Measurements from ENCODE around the gene MPDZ. TPM values are rescaled to one million over a fixed set of nuclear protein-coding genes. Genes with fewer than 3 reads are reported as not detected.

MPDZ gene
- total and polyA plus RNA-seq, 4 experiments from 2014 or later, result not detected

DNA sequence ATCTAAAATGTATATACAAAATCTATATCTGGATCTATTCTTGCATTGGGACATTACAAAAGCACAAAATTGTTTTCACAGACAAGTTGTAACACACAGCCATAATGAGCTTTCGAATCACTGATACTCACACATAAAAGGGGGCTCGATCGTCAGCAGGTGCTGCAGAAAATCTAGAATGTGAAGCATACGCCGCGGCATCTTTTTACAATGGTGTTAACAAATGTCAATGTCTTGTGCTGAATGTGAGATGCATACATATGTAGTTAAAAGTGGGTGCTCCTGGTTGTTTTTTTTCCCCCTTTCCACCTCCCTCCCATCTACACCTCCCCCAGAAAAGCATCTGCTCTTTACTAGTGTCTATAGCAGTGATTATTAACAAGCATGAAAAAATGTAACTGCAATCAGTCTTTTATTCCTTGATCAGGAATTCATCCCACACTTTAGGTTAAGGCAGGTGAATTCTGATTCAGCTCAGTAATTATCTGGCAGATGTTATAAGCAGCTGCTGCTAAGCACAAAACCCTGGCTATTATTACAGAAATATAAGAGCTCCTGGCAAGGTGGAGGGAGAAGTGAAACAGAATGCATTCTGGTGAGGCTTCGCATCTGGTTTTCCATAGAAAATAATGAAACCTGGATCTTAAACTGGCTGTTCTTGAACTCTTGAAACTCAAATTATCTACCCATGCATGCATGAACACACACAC lies 114.1 kb downstream of the MPDZ start:
- H3K27ac Mint-ChIP-seq, result no peak overlapping the region
- H3K36me3 ChIP-seq (ENCODE audit: insufficient read depth, low read length), result no peaks in the 10 kb centered on the region
- H3K4me1 Mint-ChIP-seq, result no peaks in the 10 kb centered on the region
- H3K27me3 ChIP-seq (ENCODE audit: insufficient read depth, low read length), result no peaks in the 10 kb centered on the region
- H3K27ac ChIP-seq (ENCODE audit: low read depth, low read length), result no peak overlapping the region
- ChIA-PET CTCF (ENCODE audit: partially characterized antibody) (no interaction called here), POLR2A (ENCODE audit: partially characterized antibody) (no interaction called here)
- no peak overlapping the region for H3K4me3 Mint-ChIP-seq
- no peak for DNase-seq
- H3K27me3 Mint-ChIP-seq, result no peaks in the 10 kb centered on the region
- H3K9me3 ChIP-seq (ENCODE audit: control insufficient read depth in 1 of 2, low read length in 2 of 2), result no peaks in the 10 kb centered on the region
- no peak overlapping the region for H3K4me3 ChIP-seq (ENCODE audit: low read length in 2 of 2)
- H3K9me3 Mint-ChIP-seq, result peaks cover 0 to 12% (median 7%) of the 10 kb centered on the region in 8 donors
- no peaks in the 10 kb centered on the region for H3K4me1 ChIP-seq (ENCODE audit: insufficient read depth, low read length)
- H3K36me3 Mint-ChIP-seq, result no peaks in the 10 kb centered on the region
- intact Hi-C loops (cut with micrococcal nuclease), result no loop called here

DNA sequence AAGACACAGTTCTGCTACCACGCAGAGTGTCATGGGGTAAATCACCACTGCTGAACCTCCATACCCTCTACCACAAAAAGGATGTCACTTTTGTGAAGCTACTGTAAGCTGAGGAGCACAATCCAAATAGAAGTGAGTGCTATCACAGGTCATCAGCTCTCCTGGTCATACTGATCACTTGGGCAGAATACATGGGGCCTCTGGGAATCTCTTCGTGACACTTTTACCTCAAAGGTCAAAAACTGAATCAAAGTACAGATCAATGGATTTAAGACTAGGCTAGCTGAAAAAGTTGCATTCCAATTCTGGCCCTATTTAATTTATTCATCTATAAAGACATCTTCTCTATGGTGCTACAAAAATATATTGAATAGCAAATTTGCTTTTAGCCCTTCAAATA lies 115.5 kb downstream of the MPDZ start:
- Mint-ChIP-seq H3K4me1 (no peaks in the 10 kb centered on the region), H3K27me3 (no peaks in the 10 kb centered on the region), H3K36me3 (no peaks in the 10 kb centered on the region), H3K9me3 (peaks cover 0 to 12% (median 4%) of the 10 kb centered on the region in 8 donors), H3K4me3 (no peak overlapping the region), H3K27ac (no peak overlapping the region)
- intact Hi-C loops (cut with micrococcal nuclease), result no loop called here
- CTCF ChIA-PET (ENCODE audit: partially characterized antibody), result no interaction called here
- POLR2A ChIA-PET (ENCODE audit: partially characterized antibody), result no interaction called here
- Histone ChIP-seq H3K27me3 (ENCODE audit: insufficient read depth, low read length) (no peaks in the 10 kb centered on the region), H3K4me3 (ENCODE audit: low read length in 2 of 2) (no peak overlapping the region), H3K27ac (ENCODE audit: low read depth, low read length) (no peak overlapping the region), H3K36me3 (ENCODE audit: insufficient read depth, low read length) (no peaks in the 10 kb centered on the region), H3K9me3 (ENCODE audit: control insufficient read depth in 1 of 2, low read length in 2 of 2) (no peaks in the 10 kb centered on the region), H3K4me1 (ENCODE audit: insufficient read depth, low read length) (no peaks in the 10 kb centered on the region)
- DNase-seq, result no peak

DNA sequence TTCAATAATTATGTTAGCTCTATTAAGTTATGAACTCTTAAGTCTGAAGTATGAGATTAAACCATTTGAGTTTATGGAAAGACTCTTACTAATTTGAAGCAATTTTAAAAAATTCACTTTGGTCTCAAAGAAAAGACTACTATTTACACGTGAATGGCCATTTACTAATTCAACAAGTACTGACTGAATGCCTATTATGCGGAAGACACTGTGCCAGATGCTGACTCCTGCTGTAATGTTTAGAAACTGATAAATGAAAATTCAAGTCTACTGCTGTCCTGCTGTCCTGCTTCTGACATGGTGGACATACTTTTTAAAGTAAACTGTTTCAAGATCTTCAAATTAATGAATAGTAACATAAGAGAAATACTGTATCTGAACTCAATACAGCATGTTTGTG lies 116.2 kb downstream of the MPDZ start:
- ChIA-PET POLR2A (ENCODE audit: partially characterized antibody) (no interaction called here), CTCF (ENCODE audit: partially characterized antibody) (no interaction called here)
- DNase-seq, result no peak
- intact Hi-C loops (cut with micrococcal nuclease), result no loop called here
- Mint-ChIP-seq H3K4me3 (no peak overlapping the region), H3K36me3 (no peaks in the 10 kb centered on the region), H3K4me1 (no peaks in the 10 kb centered on the region), H3K27ac (no peak overlapping the region), H3K27me3 (no peaks in the 10 kb centered on the region), H3K9me3 (peaks cover 0 to 12% (median 4%) of the 10 kb centered on the region in 8 donors)
- Histone ChIP-seq H3K27me3 (ENCODE audit: insufficient read depth, low read length) (no peaks in the 10 kb centered on the region), H3K36me3 (ENCODE audit: insufficient read depth, low read length) (no peaks in the 10 kb centered on the region), H3K4me3 (ENCODE audit: low read length in 2 of 2) (no peak overlapping the region), H3K27ac (ENCODE audit: low read depth, low read length) (no peak overlapping the region), H3K9me3 (ENCODE audit: control insufficient read depth in 1 of 2, low read length in 2 of 2) (no peaks in the 10 kb centered on the region), H3K4me1 (ENCODE audit: insufficient read depth, low read length) (no peaks in the 10 kb centered on the region)

DNA sequence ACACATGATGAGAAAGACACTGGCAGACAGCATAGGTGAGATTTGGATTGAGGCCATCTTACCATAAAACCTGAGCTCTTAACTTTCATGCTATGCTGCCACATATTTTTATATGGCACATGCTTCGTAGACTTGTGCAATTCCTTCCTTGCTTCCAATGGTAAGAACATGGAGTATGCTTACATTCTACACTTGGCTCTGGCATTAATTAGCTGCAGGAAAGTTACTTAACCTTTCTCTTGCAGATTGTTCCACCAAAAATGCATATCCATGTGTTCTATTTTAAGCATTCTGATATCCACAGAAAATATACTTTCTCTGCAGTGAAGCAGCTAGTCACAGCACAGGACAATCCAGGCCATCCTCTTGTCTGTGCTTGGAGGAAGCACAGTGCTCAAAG lies 119.4 kb downstream of the MPDZ start:
- no peaks in the 10 kb centered on the region for H3K27me3 Mint-ChIP-seq
- Histone ChIP-seq H3K9me3 (ENCODE audit: control insufficient read depth in 1 of 2, low read length in 2 of 2) (no peaks in the 10 kb centered on the region), H3K27me3 (ENCODE audit: insufficient read depth, low read length) (no peaks in the 10 kb centered on the region), H3K4me3 (ENCODE audit: low read length in 2 of 2) (no peak overlapping the region), H3K27ac (ENCODE audit: low read depth, low read length) (no peak overlapping the region), H3K4me1 (ENCODE audit: insufficient read depth, low read length) (no peaks in the 10 kb centered on the region), H3K36me3 (ENCODE audit: insufficient read depth, low read length) (no peaks in the 10 kb centered on the region)
- H3K4me1 Mint-ChIP-seq, result no peaks in the 10 kb centered on the region
- intact Hi-C loops (cut with micrococcal nuclease), result no loop called here
- no peak overlapping the region for H3K4me3 Mint-ChIP-seq
- DNase-seq, result no peak
- H3K9me3 Mint-ChIP-seq, result peaks cover 0 to 12% (median 4%) of the 10 kb centered on the region in 8 donors
- H3K36me3 Mint-ChIP-seq, result no peaks in the 10 kb centered on the region
- no peak overlapping the region for H3K27ac Mint-ChIP-seq
- ChIA-PET CTCF (ENCODE audit: partially characterized antibody) (no interaction called here), POLR2A (ENCODE audit: partially characterized antibody) (no interaction called here)

DNA sequence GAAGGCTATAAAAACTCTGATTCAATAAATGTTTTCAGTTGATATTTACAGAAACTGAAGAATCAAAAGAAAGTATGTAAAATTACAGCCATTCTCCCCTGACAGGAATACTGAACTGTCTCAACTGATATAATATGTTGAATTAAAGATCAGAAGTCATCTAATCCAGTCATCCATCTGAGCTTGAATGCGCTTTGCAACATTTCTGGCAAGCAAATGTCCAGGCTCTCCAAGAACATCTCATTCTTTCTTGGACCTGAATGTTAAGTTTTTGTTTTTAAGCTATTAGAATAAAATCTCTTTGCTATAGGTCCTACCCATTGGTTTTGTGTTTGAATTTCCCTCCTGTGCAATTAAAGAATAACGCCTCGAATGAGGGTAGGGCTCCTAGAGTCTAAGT lies 120.5 kb downstream of the MPDZ start:
- intact Hi-C loops (cut with micrococcal nuclease), result no loop called here
- H3K27ac Mint-ChIP-seq, result no peak overlapping the region
- no peaks in the 10 kb centered on the region for H3K36me3 Mint-ChIP-seq
- Histone ChIP-seq H3K27me3 (ENCODE audit: insufficient read depth, low read length) (no peaks in the 10 kb centered on the region), H3K4me3 (ENCODE audit: low read length in 2 of 2) (no peak overlapping the region), H3K9me3 (ENCODE audit: control insufficient read depth in 1 of 2, low read length in 2 of 2) (no peaks in the 10 kb centered on the region), H3K27ac (ENCODE audit: low read depth, low read length) (no peak overlapping the region), H3K36me3 (ENCODE audit: insufficient read depth, low read length) (no peaks in the 10 kb centered on the region), H3K4me1 (ENCODE audit: insufficient read depth, low read length) (no peaks in the 10 kb centered on the region)
- peaks cover 0 to 13% (median 4%) of the 10 kb centered on the region in 8 donors for H3K9me3 Mint-ChIP-seq
- ChIA-PET POLR2A (ENCODE audit: partially characterized antibody) (no interaction called here), CTCF (ENCODE audit: partially characterized antibody) (no interaction called here)
- no peak for DNase-seq
- no peaks in the 10 kb centered on the region for H3K4me1 Mint-ChIP-seq
- H3K27me3 Mint-ChIP-seq, result no peaks in the 10 kb centered on the region
- H3K4me3 Mint-ChIP-seq, result no peak overlapping the region

DNA sequence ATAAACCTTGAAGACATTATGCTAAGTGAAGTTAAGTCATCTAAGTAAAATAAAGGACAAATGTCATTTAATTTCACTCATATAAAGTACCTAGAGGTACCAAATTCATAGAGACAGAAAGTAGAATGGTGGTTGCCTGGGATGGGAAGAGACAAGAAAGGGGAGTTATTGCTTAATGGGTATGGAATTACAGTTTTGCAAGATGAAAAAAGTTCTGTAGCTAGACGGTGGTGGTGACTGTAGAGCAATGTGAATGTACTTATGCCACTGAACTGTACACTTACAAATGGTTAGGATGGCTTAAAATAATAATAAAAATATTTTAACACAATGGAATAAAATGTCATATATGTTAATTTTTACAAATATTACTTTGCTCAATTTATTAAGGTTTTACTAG lies 128.0 kb downstream of the MPDZ start:
- Histone ChIP-seq H3K4me3 (ENCODE audit: low read length in 2 of 2) (no peak overlapping the region), H3K9me3 (ENCODE audit: control insufficient read depth in 1 of 2, low read length in 2 of 2) (no peaks in the 10 kb centered on the region), H3K27me3 (ENCODE audit: insufficient read depth, low read length) (no peaks in the 10 kb centered on the region), H3K4me1 (ENCODE audit: insufficient read depth, low read length) (no peaks in the 10 kb centered on the region), H3K36me3 (ENCODE audit: insufficient read depth, low read length) (no peaks in the 10 kb centered on the region), H3K27ac (ENCODE audit: low read depth, low read length) (no peak overlapping the region)
- CTCF ChIA-PET (ENCODE audit: partially characterized antibody), result no interaction called here
- Mint-ChIP-seq H3K27me3 (no peaks in the 10 kb centered on the region), H3K4me3 (no peak overlapping the region), H3K4me1 (no peaks in the 10 kb centered on the region), H3K36me3 (no peaks in the 10 kb centered on the region), H3K9me3 (peaks cover 2 to 12% (median 5%) of the 10 kb centered on the region in 8 donors), H3K27ac (no peak overlapping the region)
- POLR2A ChIA-PET (ENCODE audit: partially characterized antibody), result no interaction called here
- intact Hi-C loops (cut with micrococcal nuclease), result no loop called here
- DNase-seq, result no peak

DNA sequence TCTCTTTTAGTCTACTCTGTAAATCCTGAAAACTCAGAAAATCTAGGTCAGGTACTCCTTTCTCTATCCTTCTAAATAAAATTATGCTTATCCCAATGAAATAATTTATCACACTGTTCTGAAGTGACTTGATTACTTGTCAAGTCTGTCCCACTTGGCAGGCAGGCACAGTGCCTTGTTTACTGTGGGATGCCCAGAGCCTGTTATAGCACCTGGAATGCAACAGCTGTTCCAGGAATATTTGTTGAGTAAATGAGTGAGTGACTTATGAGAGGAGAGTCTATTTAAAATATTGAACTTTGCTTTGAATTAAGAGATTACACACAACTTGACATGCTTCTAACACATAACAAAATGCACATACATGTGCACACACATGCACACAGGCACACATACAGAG lies 130.0 kb downstream of the MPDZ start:
- Histone ChIP-seq H3K4me3 (ENCODE audit: low read length in 2 of 2) (no peak overlapping the region), H3K9me3 (ENCODE audit: control insufficient read depth in 1 of 2, low read length in 2 of 2) (no peaks in the 10 kb centered on the region), H3K36me3 (ENCODE audit: insufficient read depth, low read length) (no peaks in the 10 kb centered on the region), H3K27me3 (ENCODE audit: insufficient read depth, low read length) (no peaks in the 10 kb centered on the region), H3K4me1 (ENCODE audit: insufficient read depth, low read length) (no peaks in the 10 kb centered on the region), H3K27ac (ENCODE audit: low read depth, low read length) (no peak overlapping the region)
- no peak overlapping the region for H3K27ac Mint-ChIP-seq
- H3K4me3 Mint-ChIP-seq, result no peak overlapping the region
- intact Hi-C loops (cut with micrococcal nuclease), result no loop called here
- H3K9me3 Mint-ChIP-seq, result peaks cover 2 to 12% (median 5%) of the 10 kb centered on the region in 8 donors
- no peaks in the 10 kb centered on the region for H3K4me1 Mint-ChIP-seq
- no peaks in the 10 kb centered on the region for H3K36me3 Mint-ChIP-seq
- no peak for DNase-seq
- ChIA-PET POLR2A (ENCODE audit: partially characterized antibody) (no interaction called here), CTCF (ENCODE audit: partially characterized antibody) (no interaction called here)
- no peaks in the 10 kb centered on the region for H3K27me3 Mint-ChIP-seq

DNA sequence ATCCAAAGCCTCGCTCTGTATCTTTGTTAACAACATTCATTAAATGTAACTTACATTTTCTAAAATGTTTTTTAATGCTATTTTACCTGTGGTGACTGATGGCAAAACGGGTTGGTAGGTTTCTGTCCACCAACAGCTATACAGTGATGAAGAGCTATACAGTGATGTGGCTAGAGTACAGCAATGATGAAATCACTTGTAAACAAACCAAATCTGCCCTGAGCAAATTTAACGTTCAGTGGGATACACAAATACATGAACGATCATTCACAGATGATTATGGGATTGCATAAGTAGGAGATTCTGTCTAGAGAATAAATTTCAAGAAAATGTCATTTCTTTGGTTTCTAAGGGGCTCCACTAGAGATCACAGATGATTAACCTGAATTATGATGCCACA lies 132.7 kb downstream of the MPDZ start:
- intact Hi-C loops (cut with micrococcal nuclease), result no loop called here
- no peaks in the 10 kb centered on the region for H3K36me3 ChIP-seq (ENCODE audit: insufficient read depth, low read length)
- H3K36me3 Mint-ChIP-seq, result no peaks in the 10 kb centered on the region
- H3K9me3 Mint-ChIP-seq, result peaks cover 0 to 5% (median 2%) of the 10 kb centered on the region in 8 donors
- ChIA-PET CTCF (ENCODE audit: partially characterized antibody) (no interaction called here), POLR2A (ENCODE audit: partially characterized antibody) (no interaction called here)
- no peak overlapping the region for H3K4me3 ChIP-seq (ENCODE audit: low read length in 2 of 2)
- DNase-seq, result no peak
- no peak overlapping the region for H3K27ac Mint-ChIP-seq
- H3K4me1 ChIP-seq (ENCODE audit: insufficient read depth, low read length), result no peaks in the 10 kb centered on the region
- no peaks in the 10 kb centered on the region for H3K27me3 ChIP-seq (ENCODE audit: insufficient read depth, low read length)
- H3K27ac ChIP-seq (ENCODE audit: low read depth, low read length), result no peak overlapping the region
- H3K27me3 Mint-ChIP-seq, result no peaks in the 10 kb centered on the region
- H3K9me3 ChIP-seq (ENCODE audit: control insufficient read depth in 1 of 2, low read length in 2 of 2), result no peaks in the 10 kb centered on the region
- no peak overlapping the region for H3K4me3 Mint-ChIP-seq
- H3K4me1 Mint-ChIP-seq, result no peaks in the 10 kb centered on the region
